ENCODE measurements around the gene IRAK3. TPM values are rescaled to one million over a fixed set of nuclear protein-coding genes. Genes with fewer than 3 reads are reported as not detected.
"Not testable (repeated sequence)": the region's sequence is repeated elsewhere in the genome, so short reads cannot be mapped to it uniquely, and the experiment has no call there.

IRAK3 gene
- polyA plus RNA-seq, 1 donor from 2014 or later = 0.31 TPM

DNA sequence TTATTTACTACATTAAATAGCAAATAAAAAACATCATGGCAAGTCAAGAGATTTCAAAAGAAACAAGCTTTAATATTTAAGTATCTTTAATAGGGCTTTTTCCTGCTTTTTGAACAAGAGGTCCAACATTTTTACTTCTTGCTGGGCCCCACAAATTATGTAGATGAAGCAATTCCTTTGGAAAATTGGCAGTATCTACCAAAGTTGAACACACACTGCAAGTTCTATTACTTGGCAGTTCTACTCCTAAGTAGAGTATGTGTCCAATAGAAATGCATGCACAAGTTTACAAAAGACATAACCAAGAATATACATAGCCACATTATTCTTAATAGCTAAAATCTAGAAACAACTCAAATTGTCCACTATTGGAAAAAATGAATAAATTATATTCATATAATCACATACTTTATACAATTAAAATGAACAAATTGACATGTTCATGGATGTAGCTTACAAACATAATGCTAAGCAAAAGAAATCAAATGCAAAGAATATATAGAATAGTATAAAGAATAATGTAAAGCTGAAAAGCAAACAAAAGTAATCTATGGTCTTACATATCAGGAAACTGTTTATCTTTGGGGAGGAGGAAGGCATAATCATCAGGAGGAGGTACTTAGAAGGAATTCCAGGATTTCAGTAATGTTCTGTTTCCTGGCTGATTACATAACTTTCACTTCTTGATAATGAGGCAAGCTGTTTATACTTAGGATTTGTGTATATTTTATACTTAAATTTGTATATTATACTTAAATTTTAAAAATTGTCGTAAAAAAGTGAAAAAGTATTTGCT, 12.7 kb upstream of the IRAK3 start:
- Histone ChIP-seq H2AFZ (ENCODE audit: low read depth, low read length) (no peak overlapping the region), H3K9me3 (ENCODE audit: low read length) (peaks cover 4% of the 10 kb centered on the region), H3K27ac (ENCODE audit: low read length) (no peak overlapping the region), H3K9ac (ENCODE audit: low read length) (no peak overlapping the region), H3K4me2 (ENCODE audit: low read length) (no peak overlapping the region), H4K20me1 (ENCODE audit: insufficient read depth) (no peaks in the 10 kb centered on the region), H3K9me2 (ENCODE audit: insufficient read depth, low read length) (no peaks in the 10 kb centered on the region), H3K79me2 (replicated peaks; ENCODE audit: insufficient read depth, low read length) (no peaks in the 10 kb centered on the region), H3F3A (ENCODE audit: insufficient read depth, low read length, poor library complexity, severe bottlenecking) (no peaks in the 10 kb centered on the region), H3K36me3 (ENCODE audit: insufficient read depth, low read length) (no peaks in the 10 kb centered on the region), H3K27me3 (ENCODE audit: insufficient read depth, low read depth, low read length) (no peaks in the 10 kb centered on the region), H3K4me3 (ENCODE audit: low read length) (no peak overlapping the region)
- TF ChIP-seq POLR2AphosphoS5 (IDR thresholded peaks at IDR 0.05) = no peak
- TF ChIP-seq, protein P1, sequence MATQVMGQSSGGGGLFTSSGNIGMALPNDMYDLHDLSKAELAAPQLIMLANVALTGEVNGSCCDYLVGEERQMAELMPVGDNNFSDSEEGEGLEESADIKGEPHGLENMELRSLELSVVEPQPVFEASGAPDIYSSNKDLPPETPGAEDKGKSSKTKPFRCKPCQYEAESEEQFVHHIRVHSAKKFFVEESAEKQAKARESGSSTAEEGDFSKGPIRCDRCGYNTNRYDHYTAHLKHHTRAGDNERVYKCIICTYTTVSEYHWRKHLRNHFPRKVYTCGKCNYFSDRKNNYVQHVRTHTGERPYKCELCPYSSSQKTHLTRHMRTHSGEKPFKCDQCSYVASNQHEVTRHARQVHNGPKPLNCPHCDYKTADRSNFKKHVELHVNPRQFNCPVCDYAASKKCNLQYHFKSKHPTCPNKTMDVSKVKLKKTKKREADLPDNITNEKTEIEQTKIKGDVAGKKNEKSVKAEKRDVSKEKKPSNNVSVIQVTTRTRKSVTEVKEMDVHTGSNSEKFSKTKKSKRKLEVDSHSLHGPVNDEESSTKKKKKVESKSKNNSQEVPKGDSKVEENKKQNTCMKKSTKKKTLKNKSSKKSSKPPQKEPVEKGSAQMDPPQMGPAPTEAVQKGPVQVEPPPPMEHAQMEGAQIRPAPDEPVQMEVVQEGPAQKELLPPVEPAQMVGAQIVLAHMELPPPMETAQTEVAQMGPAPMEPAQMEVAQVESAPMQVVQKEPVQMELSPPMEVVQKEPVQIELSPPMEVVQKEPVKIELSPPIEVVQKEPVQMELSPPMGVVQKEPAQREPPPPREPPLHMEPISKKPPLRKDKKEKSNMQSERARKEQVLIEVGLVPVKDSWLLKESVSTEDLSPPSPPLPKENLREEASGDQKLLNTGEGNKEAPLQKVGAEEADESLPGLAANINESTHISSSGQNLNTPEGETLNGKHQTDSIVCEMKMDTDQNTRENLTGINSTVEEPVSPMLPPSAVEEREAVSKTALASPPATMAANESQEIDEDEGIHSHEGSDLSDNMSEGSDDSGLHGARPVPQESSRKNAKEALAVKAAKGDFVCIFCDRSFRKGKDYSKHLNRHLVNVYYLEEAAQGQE (IDR thresholded peaks at IDR 0.05; ENCODE audit: borderline replicate concordance) = no peak
- no peak for TF ChIP-seq EP300 (conservative IDR thresholded peaks at IDR 0.05; ENCODE audit: poor library complexity, severe bottlenecking)
- TF ChIP-seq, protein P2, sequence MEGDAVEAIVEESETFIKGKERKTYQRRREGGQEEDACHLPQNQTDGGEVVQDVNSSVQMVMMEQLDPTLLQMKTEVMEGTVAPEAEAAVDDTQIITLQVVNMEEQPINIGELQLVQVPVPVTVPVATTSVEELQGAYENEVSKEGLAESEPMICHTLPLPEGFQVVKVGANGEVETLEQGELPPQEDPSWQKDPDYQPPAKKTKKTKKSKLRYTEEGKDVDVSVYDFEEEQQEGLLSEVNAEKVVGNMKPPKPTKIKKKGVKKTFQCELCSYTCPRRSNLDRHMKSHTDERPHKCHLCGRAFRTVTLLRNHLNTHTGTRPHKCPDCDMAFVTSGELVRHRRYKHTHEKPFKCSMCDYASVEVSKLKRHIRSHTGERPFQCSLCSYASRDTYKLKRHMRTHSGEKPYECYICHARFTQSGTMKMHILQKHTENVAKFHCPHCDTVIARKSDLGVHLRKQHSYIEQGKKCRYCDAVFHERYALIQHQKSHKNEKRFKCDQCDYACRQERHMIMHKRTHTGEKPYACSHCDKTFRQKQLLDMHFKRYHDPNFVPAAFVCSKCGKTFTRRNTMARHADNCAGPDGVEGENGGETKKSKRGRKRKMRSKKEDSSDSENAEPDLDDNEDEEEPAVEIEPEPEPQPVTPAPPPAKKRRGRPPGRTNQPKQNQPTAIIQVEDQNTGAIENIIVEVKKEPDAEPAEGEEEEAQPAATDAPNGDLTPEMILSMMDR (IDR thresholded peaks at IDR 0.05; ENCODE audit: poor library complexity, severe bottlenecking) = no peak
- no peak for TF ChIP-seq SMC3 (conservative IDR thresholded peaks at IDR 0.05; ENCODE audit: poor library complexity)
- no peak for TF ChIP-seq RAD21 (conservative IDR thresholded peaks at IDR 0.05)

DNA sequence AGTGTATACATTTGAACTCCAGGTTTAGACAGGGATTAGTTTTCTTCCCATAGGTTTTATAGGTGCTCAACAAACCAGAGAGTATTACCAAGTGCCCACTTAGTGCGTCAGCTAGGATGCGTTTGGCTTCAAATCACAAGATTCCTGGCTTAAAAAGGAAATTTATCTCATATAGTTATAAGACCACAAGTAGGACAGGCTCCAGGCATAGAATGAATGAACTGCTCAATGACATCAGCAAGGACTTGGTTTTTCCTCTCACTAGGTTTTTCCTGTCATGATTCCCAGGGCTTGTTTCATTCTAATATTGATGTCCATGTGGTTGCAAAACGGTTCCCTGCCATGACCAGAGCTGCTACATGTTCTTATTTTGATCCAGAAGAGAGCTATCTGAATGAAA, 6.1 kb upstream of the IRAK3 start:
- H3K27me3 ChIP-seq (ENCODE audit: insufficient read depth, low read depth, low read length) = peaks cover 8% of the 10 kb centered on the region

DNA sequence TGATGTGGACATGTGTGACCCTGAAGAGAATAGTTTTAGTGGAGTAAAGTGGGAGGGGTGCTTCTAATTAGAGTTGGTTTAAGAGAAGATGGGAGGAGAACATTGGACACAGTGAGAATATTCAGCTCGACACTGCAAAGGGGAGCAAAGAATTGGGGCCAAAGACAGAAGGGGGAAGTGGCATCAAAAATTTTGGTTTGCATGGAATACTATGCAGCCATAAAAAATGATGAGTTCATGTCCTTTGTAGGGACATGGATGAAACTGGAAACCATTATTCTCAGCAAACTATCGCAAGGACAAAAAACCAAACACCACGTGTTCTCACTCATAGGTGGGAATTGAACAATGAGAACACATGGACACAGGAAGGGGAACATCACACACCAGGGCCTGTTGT, 4.2 kb upstream of the IRAK3 start:
- H3K36me3 ChIP-seq (ENCODE audit: insufficient read depth, low read length); H3K9me2 ChIP-seq (ENCODE audit: insufficient read depth, low read length); H4K20me1 ChIP-seq (ENCODE audit: insufficient read depth): not testable (repeated sequence)

More for the DNA sequence above, 6.1 kb upstream of the IRAK3 start:
- H3K9ac ChIP-seq (ENCODE audit: low read length) = no peak overlapping the region
- no peak overlapping the region for H3K27ac ChIP-seq (ENCODE audit: low read length)
- H3K4me3 ChIP-seq (ENCODE audit: low read length) = no peak overlapping the region
- H3K4me2 ChIP-seq (ENCODE audit: low read length) = no peak overlapping the region
- no peaks in the 10 kb centered on the region for H4K20me1 ChIP-seq (ENCODE audit: insufficient read depth)
- no peaks in the 10 kb centered on the region for H3K79me2 ChIP-seq (replicated peaks; ENCODE audit: insufficient read depth, low read length)
- H3F3A ChIP-seq (ENCODE audit: insufficient read depth, low read length, poor library complexity, severe bottlenecking) = no peaks in the 10 kb centered on the region
- TF ChIP-seq MXI1 (conservative IDR thresholded peaks at IDR 0.05; ENCODE audit: poor library complexity, severe bottlenecking) (no peak), EP300 (conservative IDR thresholded peaks at IDR 0.05; ENCODE audit: poor library complexity, severe bottlenecking) (no peak)
- TF ChIP-seq, protein P2 (IDR thresholded peaks at IDR 0.05; ENCODE audit: poor library complexity, severe bottlenecking) = no peak
- no peaks in the 10 kb centered on the region for H3K9me2 ChIP-seq (ENCODE audit: insufficient read depth, low read length)
- H3K36me3 ChIP-seq (ENCODE audit: insufficient read depth, low read length) = no peaks in the 10 kb centered on the region
- H3K9me3 ChIP-seq (ENCODE audit: low read length) = peaks cover 4% of the 10 kb centered on the region
- no peak overlapping the region for H2AFZ ChIP-seq (ENCODE audit: low read depth, low read length)

More for the DNA sequence above, 4.2 kb upstream of the IRAK3 start:
- not testable (repeated sequence) for H3K9ac ChIP-seq (ENCODE audit: low read length); H3K27ac ChIP-seq (ENCODE audit: low read length); H3F3A ChIP-seq (ENCODE audit: insufficient read depth, low read length, poor library complexity, severe bottlenecking); H3K4me2 ChIP-seq (ENCODE audit: low read length); H3K79me2 ChIP-seq (replicated peaks; ENCODE audit: insufficient read depth, low read length); H3K4me3 ChIP-seq (ENCODE audit: low read length); H3K9me3 ChIP-seq (ENCODE audit: low read length); H2AFZ ChIP-seq (ENCODE audit: low read depth, low read length)
- H3K27me3 ChIP-seq (ENCODE audit: insufficient read depth, low read depth, low read length) = peaks cover 26% of the 10 kb centered on the region
